PC-3 (cell line): ENCODE measurements around the gene BRD3.

ENCODE experiments used
- EZH2phosphoT487 ChIP-seq: fragments of 300-600 bp; sonication (generic); IDR thresholded peaks from 2 replicates; pipeline ENCODE4 v1.6.1; 2018; ENCODE audit warnings: mild to moderate bottlenecking, antibody characterized with exemption, low read length, borderline replicate concordance
- TF ChIP-seq, protein P1 (sequence below): fragments of 300-600 bp; sonication (generic); conservative IDR thresholded peaks from 2 replicates; pipeline ENCODE4 v1.5.1; 2017; ENCODE audit warnings: antibody characterized with exemption, low read depth, mild to moderate bottlenecking, low read length

DNA sequence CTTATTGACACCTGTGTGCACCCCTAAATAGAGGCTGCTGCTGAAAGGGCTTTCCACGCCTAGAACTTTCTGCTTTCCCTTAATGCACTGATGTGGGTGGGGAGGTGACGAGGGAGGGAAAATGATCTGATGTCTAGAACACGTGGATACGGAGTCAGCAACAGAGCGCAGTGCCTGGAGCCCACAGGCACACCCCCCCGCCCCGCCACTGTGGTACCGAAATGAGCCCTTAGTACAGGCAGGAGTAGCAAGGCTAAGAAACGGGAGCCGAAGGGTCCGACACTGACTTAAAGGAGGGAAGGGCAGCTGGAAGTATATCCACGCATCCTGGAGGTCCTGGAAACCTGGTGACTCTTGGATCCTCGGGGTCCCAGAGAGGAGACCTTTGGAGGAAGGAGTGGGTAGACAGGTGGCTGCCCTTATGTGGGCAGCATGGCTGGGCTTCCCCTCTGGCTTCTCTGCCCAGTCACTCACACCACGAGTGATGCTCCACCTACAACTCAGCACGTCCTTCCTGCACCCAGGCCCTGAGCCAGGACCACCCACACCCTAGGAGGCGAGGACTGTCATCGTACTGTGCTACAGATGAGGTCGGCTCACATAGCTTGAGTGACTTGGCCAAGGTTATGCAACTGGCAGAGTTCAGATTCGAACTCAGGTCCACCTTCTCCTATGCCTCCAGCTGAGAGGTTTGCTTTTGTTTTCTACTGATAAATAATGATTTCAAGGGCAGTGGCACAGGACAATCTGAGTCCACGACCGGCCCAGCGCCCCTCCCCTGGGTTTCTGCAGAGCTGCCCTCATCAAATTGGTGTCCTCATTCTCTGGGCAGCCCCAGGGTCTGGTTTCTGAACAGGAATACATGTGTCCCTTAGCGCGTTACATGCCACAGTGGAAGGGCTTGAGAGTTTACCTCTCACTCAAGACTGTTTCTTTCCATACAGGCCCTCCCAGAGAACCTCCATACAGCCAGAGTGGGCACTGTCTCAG lies 71.0 kb downstream of the BRD3 start:
- TF ChIP-seq, protein P1, sequence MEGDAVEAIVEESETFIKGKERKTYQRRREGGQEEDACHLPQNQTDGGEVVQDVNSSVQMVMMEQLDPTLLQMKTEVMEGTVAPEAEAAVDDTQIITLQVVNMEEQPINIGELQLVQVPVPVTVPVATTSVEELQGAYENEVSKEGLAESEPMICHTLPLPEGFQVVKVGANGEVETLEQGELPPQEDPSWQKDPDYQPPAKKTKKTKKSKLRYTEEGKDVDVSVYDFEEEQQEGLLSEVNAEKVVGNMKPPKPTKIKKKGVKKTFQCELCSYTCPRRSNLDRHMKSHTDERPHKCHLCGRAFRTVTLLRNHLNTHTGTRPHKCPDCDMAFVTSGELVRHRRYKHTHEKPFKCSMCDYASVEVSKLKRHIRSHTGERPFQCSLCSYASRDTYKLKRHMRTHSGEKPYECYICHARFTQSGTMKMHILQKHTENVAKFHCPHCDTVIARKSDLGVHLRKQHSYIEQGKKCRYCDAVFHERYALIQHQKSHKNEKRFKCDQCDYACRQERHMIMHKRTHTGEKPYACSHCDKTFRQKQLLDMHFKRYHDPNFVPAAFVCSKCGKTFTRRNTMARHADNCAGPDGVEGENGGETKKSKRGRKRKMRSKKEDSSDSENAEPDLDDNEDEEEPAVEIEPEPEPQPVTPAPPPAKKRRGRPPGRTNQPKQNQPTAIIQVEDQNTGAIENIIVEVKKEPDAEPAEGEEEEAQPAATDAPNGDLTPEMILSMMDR, result no peak
- TF ChIP-seq EZH2phosphoT487, result no peak
